ENCODE results near the gene RND2. TPM values are rescaled to one million over a fixed set of nuclear protein-coding genes. Genes with fewer than 3 reads are reported as not detected.

Gene RND2
- total and polyA plus RNA-seq, 2 of the 13 experiments (the other 11 are each of a cell fraction or from before 2014, with no cell fraction given) = 0.05 to 0.11 TPM

GRCh38 chr17:43024407-43025289 lies at the start of gene RND2 (continued):
- TF ChIP-seq ZBED4 (CRISPR knock-in tag; IDR thresholded peaks at IDR 0.05; ENCODE audit: borderline replicate concordance) (peak; percentile 47; the same call in 1 of the 2 replicates), CENPX (CRISPR knock-in tag; IDR thresholded peaks at IDR 0.05) (no peak), GZF1 (CRISPR knock-in tag; IDR thresholded peaks at IDR 0.05) (no peak), ZNF619 (CRISPR knock-in tag; IDR thresholded peaks at IDR 0.05) (peak; percentile 89; the same call in 1 of the 2 replicates), ZNF225 (CRISPR knock-in tag; IDR thresholded peaks at IDR 0.05) (no peak), ZBTB25 (CRISPR knock-in tag; IDR thresholded peaks at IDR 0.05) (peak; percentile 70; the same call in 1 of the 2 replicates), HHEX (CRISPR knock-in tag; IDR thresholded peaks at IDR 0.05) (no peak), ZFYVE20 (CRISPR knock-in tag; IDR thresholded peaks at IDR 0.05; ENCODE audit: borderline replicate concordance, low read depth) (no peak), ATF4 (CRISPR knock-in tag; IDR thresholded peaks at IDR 0.05) (no peak), CC2D1A (CRISPR knock-in tag; IDR thresholded peaks at IDR 0.05) (no peak), ZNF460 (CRISPR knock-in tag; IDR thresholded peaks at IDR 0.05; ENCODE audit: borderline replicate concordance) (peak; percentile 67; the same call in 1 of the 2 replicates), ZNF296 (CRISPR knock-in tag; conservative IDR thresholded peaks at IDR 0.05) (no peak), ZNF781 (CRISPR knock-in tag; IDR thresholded peaks at IDR 0.05; ENCODE audit: borderline replicate concordance, not compliant biosample characterization) (peak; percentile 85), POLR2A (IDR thresholded peaks at IDR 0.05; ENCODE audit: insufficient read depth in 1 of 2, low read depth in 2 of 2, low read length in 2 of 2) (no peak), PLSCR1 (CRISPR knock-in tag; IDR thresholded peaks at IDR 0.05; ENCODE audit: borderline replicate concordance) (no peak), HNRNPUL1 (IDR thresholded peaks at IDR 0.05; ENCODE audit: low read depth, low read length) (no peak), ZNF17 (CRISPR knock-in tag; IDR thresholded peaks at IDR 0.05) (no peak), PRDM15 (CRISPR knock-in tag; IDR thresholded peaks at IDR 0.05) (0 out of 2 replicates have a peak, but pooled peaks have one; percentile 47)

Data from HepG2 (cell line).